HG03565 (cell line): Measurements from ENCODE around the gene RNF149.
A peak's percentile ranks its signal among the peaks of the same experiment; 100 is the strongest.
"Not testable (repeated sequence)": the region's sequence is repeated elsewhere in the genome, so short reads cannot be mapped to it uniquely, and the experiment has no call there.

Experiments used
- ATAC-seq: cut with Tn5 transposase; IDR thresholded peaks from one replicate; pipeline ENCODE4 v1.9.1; 2021; ENCODE audit warnings: mild to moderate bottlenecking, moderate library complexity; ENCODE audit not compliant: unreplicated experiment

The RNF149 gene, protein sequence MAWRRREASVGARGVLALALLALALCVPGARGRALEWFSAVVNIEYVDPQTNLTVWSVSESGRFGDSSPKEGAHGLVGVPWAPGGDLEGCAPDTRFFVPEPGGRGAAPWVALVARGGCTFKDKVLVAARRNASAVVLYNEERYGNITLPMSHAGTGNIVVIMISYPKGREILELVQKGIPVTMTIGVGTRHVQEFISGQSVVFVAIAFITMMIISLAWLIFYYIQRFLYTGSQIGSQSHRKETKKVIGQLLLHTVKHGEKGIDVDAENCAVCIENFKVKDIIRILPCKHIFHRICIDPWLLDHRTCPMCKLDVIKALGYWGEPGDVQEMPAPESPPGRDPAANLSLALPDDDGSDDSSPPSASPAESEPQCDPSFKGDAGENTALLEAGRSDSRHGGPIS

DNA sequence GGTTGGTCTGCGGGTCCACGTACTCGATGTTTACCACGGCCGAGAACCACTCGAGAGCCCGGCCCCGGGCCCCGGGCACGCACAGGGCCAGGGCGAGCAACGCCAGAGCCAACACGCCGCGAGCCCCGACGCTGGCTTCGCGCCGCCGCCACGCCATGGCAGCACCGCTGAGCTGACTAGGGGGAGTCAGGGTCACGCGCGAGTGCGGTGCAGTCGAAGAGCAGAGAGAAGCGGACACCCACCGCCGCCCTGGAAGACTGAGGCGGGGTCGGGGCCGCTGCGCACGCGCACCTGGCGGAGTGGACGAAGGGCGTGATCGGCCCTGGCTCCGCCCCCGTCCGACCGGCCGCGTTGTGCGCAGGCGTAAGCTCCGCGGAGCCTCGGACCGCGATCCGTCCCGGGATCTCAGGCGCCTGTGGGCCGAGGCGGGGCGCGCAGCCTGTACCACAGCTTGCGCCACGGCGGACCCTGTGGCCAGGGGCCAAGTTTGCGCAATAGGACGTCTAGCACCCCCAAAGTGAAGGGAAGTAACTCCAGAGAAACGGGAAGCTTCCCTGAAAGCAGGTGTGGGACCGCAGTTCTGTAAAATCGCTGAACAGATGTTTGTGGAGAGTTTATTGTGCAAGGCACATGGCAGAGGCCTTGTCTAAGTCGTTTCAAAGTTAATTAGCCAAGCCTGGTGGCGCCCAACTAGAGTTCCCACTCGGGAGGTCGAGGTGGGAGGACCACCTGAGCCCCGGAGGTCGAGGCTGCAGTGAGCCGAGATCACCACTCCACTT, at the start of gene RNF149:
Gene RNF149 (minus strand): TSS at position 270 of the 779 bp plus-strand sequence. CDS start 113 bp downstream, at position 157.
- ATAC-seq = peak; percentile 53

DNA sequence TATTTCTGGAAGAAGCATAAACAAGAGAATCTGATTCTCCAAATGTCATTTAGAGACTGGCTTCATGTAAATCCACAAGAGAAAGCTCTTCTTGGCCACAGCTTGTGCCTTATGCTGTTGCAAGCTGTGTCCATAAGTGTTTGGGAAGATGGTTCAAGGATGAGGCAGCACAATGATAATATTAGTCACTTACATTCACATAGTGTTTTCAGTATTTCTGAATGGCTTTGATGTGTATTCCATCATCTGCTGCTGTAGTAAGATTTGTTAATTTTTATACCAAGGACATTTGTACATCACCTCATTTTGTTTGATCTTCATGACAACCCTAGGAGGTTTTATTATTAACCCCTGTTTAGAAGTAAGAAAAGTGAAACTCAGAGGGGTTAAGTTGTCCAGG, 48.9 kb upstream of the RNF149 start:
- ATAC-seq = no peak

DNA sequence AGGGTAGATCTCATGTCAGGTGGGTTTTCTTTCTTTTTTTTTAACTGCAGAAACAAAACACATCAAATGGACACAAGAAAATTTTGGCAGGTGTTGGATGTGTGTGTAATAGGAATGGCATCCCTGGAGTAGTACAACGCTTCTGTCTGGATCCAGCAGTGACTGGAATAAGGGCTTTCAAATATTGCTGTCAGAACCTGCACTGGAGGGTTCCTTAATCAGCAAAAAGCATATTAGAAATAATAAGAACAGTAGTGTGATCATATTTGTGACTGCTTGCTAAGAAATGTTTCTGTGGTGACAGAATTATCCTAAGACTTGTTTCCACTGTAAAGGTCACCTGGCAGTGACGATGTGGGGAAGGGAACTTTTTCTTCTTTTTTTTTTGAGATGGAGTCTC, 48.0 kb upstream of the RNF149 start:
- ATAC-seq = no peak

DNA sequence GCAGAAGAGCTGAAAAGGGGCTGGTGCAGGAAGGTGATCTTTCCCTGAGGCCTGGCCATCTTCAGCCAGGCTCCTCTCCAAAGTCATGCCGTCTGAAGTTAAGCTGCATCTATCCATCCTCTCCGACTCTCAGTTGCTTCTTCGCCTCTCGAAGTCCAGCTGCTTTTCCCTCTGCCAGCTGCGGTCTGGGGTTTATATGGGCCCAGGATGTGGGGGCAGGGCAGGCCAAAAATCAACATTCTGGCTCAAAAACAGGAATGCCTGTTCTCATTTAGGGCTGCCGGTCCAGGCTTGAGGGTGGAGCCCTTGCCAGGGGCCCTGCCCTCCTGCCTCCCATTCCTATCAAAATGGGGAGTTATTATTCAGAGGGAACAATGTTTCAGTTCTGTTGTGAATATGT, 47.6 kb upstream of the RNF149 start:
- ATAC-seq = no peak

DNA sequence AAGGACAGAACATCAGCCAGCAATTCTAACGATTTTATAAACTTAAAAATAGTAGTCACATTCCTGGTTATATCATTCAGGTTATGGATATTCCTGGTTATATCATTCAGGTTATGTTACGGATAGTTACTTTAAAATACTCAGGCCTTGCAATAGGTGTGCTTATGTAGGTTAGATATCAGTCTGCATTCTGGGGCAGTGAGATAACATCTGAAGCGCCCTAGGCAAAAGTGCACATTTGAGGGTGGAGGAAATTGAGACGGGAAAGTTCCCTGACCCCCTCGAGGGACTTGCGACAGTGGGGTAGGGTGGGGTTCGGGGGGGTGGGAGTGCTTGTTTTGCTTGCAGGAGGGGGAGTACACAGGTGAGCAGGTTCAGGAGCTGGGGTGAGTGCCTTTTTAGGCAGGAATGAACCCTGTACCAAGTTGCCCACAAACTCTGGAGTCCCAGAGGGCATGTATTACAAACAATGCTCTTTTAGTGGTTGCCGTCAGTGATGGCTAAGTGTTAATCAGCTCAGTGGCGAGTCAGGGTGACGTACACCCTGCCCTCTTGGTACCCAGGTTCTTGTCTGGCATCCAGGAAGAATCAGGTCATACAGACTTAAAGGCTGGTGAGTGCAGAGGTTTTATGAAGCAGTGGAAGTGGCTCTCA, 47.0 kb upstream of the RNF149 start:
- ATAC-seq = no peak

DNA sequence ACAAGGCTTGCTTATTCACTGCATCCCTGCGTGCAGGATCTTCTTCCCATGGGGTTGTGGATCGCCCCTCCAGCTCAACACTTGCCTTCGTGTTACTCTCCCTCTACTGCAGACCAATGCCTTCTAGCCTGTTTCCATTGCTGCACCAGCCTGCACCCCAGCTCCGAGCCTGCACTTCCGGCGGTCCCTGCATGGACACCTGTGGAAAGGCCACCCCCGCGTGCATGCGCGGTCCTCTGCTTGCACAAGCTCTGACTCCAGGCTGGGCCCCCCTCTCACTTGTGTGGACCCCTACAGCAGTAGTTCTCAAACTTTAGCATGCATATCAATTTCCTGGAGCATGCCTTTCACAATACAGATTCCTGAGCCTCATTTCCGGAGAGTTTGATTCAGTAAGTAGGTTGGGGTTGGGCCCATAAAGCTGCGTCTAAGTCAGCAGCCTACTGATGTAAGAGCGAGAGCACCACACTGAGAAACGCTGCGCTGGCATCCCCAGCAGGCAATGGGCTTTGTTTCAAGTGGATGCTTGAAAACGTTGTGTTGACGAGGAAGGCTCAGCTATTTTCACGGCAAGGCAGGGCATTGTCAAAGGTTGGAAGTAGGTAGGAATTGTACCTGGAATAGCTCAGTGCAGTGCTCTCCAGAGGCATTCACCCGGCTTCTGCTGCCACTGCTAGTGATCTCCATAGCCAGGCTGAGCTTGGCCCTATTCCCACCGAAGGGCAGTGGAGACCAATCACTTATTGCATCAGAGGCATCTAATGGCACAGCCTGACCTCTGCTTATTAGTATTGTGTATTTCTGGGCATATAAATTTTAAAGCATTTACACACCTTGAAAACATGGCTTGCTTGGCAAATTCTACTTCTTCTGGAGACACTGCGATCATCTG, 46.2 kb upstream of the RNF149 start:
- no peak for ATAC-seq

DNA sequence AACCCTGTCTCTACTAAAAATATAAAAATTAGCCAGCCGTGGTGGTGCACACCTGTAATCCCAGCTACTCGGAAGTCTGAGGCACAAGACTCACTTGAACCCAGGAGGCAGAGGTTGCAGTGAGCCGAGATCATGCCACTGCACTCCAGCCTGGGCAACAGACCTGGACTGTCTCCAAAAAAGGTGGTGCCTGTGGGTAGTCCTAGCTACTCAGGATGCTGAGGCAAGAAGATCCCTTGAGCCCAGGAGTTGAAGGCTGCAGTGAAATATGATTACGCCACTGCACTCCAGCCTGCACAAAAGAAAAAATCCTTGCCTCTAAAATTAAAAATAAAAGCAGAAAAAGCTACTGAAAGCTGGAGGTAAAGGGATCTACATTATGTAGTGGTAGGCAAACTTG, 44.1 kb upstream of the RNF149 start:
- ATAC-seq = not testable (repeated sequence)

DNA sequence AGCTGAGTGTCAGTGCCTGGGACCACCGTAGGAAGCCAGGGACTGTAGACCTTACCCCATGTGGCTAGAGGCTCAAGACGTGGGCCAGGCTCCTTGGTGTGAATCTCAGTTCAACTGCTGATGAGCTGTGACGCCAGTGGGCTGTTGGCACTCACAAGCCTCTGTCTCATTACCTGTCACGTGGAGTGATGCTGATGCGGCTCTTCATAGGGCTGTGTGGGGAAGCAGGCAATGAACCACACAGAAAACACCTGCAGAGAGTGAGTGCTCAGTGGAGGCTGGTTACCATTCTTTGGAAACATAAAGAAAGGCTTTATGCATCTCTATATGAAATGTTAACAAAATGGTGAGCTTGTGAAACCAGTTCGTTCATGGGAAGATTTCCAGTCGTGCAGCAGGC, 42.7 kb upstream of the RNF149 start:
- ATAC-seq = no peak

DNA sequence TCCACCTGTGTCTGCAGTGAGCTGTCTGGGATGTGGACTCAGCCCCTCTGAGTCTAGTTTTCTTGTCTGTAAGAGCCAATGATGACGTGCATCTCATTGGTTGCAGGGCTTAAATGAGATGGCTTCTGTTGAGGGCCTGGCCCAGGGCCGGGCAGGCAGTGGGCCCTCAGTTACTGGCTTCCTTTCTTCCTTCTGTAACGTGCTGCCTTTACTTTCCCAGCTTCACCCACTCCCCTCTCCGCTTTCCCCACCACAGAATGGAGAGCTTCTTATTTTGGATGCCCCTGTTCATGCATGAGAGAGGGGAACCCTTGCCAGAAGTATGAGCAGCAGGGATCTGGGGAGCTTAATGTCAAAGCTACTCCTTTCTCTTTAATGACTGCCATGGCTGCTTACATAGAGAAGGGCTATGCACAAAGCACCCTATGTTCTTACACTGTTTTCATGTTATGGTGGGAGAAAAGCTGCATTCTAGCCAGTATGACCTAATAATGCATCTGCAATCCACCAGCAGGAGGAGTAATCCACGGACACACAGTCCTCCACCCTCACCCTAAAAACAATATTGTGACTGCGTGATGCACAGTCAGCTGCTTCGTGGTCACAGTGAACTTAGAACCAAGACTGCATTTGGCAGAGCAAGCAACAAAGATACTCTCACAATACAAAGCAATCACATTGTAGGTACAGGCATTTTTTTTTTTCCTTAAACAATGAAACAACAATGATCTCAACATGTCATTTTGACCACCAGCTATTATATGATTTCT, 41.6 kb upstream of the RNF149 start:
- no peak for ATAC-seq

DNA sequence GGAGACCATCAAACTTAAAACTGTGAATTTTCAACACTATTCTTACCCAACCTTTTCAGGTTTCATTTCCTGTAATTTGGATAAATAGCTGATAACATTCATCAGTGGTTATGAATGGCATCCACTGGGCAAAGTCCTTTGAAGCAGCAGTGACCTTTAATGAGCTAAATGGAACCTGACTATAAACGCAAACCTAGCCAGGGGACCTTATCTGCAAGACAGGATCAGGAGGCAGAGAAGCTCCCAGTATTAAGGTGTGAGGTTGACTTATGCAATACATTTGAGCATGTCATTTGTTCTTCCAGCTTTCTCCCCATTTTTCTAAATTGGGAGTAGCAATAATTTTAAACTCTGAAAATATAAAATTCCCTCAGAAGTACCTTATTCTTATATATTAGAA, 40.4 kb upstream of the RNF149 start:
- no peak for ATAC-seq

DNA sequence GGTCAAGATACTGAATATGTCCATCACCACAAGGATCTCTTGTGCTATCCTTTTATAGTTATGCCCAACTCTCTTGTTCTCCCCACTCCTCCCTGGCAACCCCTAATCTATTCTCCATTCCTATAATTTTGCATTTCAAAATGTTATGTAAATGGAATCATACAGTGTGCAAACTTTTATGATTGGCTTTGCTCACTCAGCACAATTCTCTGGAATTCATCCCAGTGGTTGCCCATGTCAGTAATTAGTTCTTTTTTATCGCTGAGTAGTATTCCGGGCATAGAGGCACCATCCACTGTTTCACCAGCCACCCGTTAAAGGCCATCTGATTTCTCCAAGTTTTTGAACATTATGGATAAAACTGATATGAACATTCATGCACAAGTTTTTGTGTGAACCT, 38.4 kb upstream of the RNF149 start:
- no peak for ATAC-seq

DNA sequence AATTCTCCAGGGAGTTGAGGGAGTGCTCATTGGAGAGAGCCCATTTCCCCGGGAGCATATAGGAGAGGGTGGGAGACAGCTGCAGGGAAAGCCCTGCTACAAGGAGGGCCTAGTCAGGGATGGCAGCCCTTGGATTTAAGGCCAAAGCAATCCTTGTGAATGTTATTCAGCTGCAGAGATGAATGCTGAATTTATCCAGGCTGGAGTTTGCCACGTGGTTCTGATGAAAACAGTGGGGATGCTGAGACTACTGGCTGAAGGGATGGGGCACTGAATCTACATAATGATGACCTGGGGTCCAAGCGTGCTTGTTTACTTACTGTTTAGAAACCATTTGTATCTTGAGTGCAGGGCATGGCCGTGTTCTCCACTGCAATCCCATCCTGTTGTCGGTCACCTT, 35.6 kb upstream of the RNF149 start:
- ATAC-seq = no peak

DNA sequence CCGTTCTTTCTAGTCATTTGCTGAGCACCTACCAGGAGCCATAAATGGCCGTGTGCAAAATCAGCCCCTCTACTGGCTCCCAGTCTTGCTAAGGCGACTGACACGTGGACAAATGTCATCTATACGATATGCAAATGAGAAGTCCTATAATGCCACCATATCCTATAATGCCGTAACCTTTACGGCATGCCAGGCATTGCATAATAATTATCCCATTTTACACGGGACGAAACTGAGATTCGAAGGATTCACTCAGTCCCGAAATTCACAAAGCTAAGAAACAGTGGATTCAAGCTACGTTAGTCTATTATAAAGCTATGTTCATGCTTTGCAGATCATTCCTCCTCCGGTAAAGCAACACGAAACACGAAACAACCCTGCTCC, 34.1 kb upstream of the RNF149 start:
- no peak for ATAC-seq

DNA sequence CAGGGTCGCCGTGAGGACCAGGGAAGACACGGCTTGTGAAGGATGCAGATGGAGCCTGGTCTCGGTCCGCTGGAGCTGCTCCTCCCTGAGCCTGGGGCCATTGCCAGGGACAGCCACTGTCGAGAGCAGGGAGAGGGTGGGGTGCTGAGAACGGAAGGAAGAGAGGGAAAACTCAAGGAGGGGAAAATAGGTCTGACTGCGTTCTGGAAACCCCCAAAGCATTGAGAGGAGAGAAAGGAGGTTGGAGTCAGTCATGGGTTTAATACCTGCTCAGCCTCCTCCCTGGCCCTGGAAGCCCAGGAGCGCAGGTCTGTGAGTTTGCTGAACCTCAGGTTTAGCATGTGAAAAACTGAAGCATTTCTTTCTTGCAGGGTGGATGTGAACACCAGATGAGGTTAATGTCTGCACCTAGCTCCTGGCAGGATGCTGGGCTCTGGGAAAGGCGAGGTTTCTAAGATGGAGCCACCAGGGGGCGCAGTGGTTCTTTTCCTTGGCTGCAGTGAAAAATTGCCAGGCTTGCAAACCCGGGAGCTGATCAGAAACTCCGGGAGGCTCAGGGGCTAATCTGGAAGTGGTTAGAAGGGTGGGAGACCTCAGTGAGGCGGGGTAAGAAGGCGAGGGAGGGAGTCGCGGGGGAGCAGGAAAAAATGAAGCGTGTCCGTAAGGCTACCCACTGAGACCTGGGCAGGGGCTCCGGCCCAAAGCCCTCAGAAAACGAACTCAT, 33.6 kb upstream of the RNF149 start:
- no peak for ATAC-seq

DNA sequence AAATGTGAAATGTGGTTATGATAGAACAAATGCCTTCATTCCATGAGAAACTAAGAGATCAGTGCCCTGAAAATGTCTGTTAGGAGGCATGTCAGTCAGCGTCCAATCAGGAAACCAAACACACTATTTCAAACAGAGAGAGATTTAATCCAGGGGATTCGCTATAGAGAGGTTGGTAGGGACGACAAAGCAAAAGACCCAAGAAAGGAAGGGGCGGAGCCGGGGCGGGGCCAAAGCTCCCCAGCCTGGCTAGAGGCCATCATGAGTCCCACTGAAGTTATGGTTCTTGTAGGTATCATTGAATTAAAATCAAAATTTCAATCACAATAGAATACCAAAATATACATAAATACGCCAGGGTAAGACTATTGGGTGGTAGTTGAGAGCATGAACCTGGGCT, 32.9 kb upstream of the RNF149 start:
- ATAC-seq = no peak

DNA sequence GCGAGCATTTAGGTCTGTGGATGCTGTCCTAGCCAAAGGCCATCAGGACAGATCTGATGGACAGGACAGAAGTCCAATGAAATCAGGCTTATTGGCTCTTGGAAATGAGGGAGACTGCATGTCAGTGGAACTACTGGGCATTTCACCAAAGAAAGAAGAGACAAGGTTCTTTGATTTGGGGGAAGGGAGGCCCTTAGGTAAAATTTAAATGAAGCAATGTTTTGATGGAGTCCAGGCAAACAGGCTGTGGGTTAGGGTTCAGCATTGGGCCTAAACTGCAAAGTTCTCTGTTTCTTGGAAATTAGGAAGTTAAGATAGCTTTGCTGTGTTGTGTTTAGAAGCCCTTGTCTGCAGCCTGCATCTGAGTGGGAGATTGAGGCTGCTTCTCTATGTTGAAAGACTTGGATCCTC, 31.6 kb upstream of the RNF149 start:
- ATAC-seq = no peak

DNA sequence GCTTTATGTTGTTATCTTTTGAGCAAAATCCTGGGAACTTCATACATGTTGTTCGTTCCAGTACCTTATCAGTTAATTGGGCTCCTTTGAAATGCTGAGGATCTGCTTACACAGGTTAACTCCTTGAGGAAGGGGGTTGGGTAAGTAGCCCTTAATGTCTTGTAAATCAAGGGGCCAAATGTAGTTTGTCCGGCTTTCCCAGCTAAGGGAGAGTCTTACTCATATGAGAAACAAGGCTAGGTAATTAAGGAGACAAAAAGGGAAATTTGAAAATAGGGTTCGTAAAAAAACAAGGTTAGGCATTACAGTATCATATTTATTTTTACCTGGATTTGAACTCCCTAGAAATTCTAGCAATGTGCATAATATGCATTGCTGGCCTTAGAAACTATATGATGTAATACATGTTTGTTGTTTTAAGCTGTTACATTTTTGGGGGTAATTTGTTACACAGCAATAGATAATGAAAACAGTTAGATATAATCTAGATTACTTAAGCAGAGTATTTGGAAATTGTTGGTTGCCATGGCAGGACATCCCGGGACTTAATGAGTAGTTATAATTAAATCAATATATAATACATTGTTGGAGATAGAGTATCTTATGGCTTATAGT, 30.9 kb upstream of the RNF149 start:
- ATAC-seq = no peak

DNA sequence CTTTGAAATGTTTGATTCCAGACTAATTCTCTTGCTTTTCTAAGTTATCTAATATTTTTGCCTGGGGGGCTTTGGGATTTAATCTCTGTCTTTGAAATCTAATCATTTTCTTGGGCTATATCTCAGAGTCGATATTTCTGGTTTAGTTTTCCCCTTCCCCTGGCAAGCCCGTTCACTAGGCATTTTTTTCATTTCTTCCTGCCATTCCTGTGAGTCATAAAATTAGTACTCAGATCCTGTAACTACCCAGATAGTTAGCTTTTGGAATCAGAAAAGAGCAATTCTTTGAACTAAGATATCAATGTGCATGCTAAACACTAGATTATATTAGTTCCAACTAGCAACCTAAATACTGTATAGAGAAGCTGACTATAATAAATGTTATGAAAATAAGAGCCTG, 29.4 kb upstream of the RNF149 start:
- ATAC-seq = no peak
